A673 (cell line): ENCODE measurements around the gene ARL16. TPM values are rescaled to one million over a fixed set of nuclear protein-coding genes. Genes with fewer than 3 reads are reported as not detected.

Source experiments
- BruUV-seq: library from RNA; stranded (reverse); fragments of 400-500 nt; replicated peaks from 2 replicates; lab custom pipeline; 2021; lab: Mats Ljungman, UMichigan
- CTCF ChIA-PET: fragments of 300-600 bp; sonication (Branson Sonifier 250); formaldehyde crosslinking; loops from one replicate; lab custom pipeline; 2022; ENCODE audit warnings: antibody characterized with exemption; lab: Charles Lee
- POLR2A ChIA-PET: fragments of 300-600 bp; sonication (Branson Sonifier 250); formaldehyde crosslinking; loops from one replicate; lab custom pipeline; 2022; ENCODE audit warnings: antibody characterized with exemption; ENCODE audit not compliant: low non-redundant PET; lab: Charles Lee
- DNase-seq: peaks from one replicate; pipeline ENCODE4 v3.0.0-alpha.2; 2015; ENCODE audit warnings: low spot score
- H3K27ac ChIP-seq: fragments of 200-600 bp; sonication (generic); 2 replicates; pipeline ENCODE4 v1.5.1; 2016; ENCODE audit warnings: mixed run types, low read depth, mild to moderate bottlenecking, mixed read lengths, antibody characterized with exemption, low read length; ENCODE audit not compliant: poor library complexity, severe bottlenecking
- H3K27me3 ChIP-seq: fragments of 200-600 bp; sonication (generic); replicated peaks from 2 replicates; pipeline ENCODE4 v1.6.1; 2017; ENCODE audit warnings: mixed run types, low read depth, mild to moderate bottlenecking, mixed read lengths, antibody characterized with exemption, low read length; ENCODE audit not compliant: insufficient read depth, poor library complexity
- H3K36me3 ChIP-seq: fragments of 200-600 bp; sonication (generic); 2 replicates; pipeline ENCODE4 v1.6.1; 2016; ENCODE audit warnings: mixed run types, mild to moderate bottlenecking, mixed read lengths, antibody characterized with exemption, low read length; ENCODE audit not compliant: insufficient read depth, poor library complexity, severe bottlenecking
- H3K4me1 ChIP-seq: fragments of 200-600 bp; sonication (generic); 2 replicates; pipeline ENCODE4 v1.6.1; 2017; ENCODE audit warnings: mixed run types, mild to moderate bottlenecking, mixed read lengths, antibody characterized with exemption, low read length; ENCODE audit not compliant: insufficient read depth, poor library complexity, severe bottlenecking
- H3K4me3 ChIP-seq: fragments of 200-600 bp; sonication (generic); 2 replicates; pipeline ENCODE4 v1.5.1; 2016; ENCODE audit warnings: low read depth, mixed run types, mild to moderate bottlenecking, mixed read lengths, low read length; ENCODE audit not compliant: poor library complexity, severe bottlenecking
- H3K9me3 ChIP-seq: fragments of 200-600 bp; sonication (generic); 2 replicates; pipeline ENCODE4 v1.6.1; 2016; ENCODE audit warnings: mixed run types, low read depth, mild to moderate bottlenecking, mixed read lengths, antibody characterized with exemption, low read length; ENCODE audit not compliant: poor library complexity, severe bottlenecking
- CTCF ChIP-seq: fragments of 300-800, 200-600 bp; sonication (generic); conservative IDR thresholded peaks from 2 replicates; pipeline ENCODE4 v1.5.1; 2017; ENCODE audit warnings: low read depth, mild to moderate bottlenecking, antibody characterized with exemption, low read length, moderate library complexity, mixed read lengths
- EZH2 ChIP-seq: fragments of 200-600 bp; sonication (generic); IDR thresholded peaks from 2 replicates; pipeline ENCODE4 v1.6.1; 2017; ENCODE audit warnings: borderline replicate concordance, low read depth, mild to moderate bottlenecking, mixed read lengths, antibody characterized with exemption, low read length; ENCODE audit not compliant: poor library complexity, severe bottlenecking
- intact Hi-C: fragments of 100-400 bp; cut with micrococcal nuclease; formaldehyde crosslinking; loops from one replicate; pipeline ENCODE4 v1.10.0; 2022; ENCODE audit not compliant: unreplicated experiment
- total RNA-seq: library from RNA; stranded (reverse); gene quantifications from 2 replicates; pipeline ENCODE4 v1.2.3, GENCODE V29; 2021

ARL16 gene
- total RNA-seq, 1 experiment from 2014 or later: 62.8 TPM

- Histone ChIP-seq H3K27me3 (no peaks in the 10 kb centered on the region), H3K27ac (peak overlapping the region; percentile 90), H3K36me3 (peaks cover 36% of the 10 kb centered on the region), H3K4me3 (peak overlapping the region; percentile 93), H3K9me3 (no peaks in the 10 kb centered on the region), H3K4me1 (peaks cover 25% of the 10 kb centered on the region)
- TF ChIP-seq EZH2 (no peak), CTCF (no peak)
- POLR2A ChIA-PET: no interaction called here
- CTCF ChIA-PET: no interaction called here
- intact Hi-C loops: no loop called here
- peak; percentile 41 for DNase-seq
- BruUV-seq: TSS peak; percentile 71
Measured at GRCh38 chr17:81684442-81684911, 880 bp upstream of the ARL16 start.

GRCh38 chr17:81683208-81683583, 401 bp downstream of the ARL16 start:
- ChIA-PET CTCF (interaction anchor here (1.0 kb wide), 1 partner anchor 11 kb away, joined by 3 read pairs; no protein-coding TSS in a partner anchor), POLR2A (no interaction called here)
- intact Hi-C loops: no loop called here
- TF ChIP-seq EZH2: no peak
- TF ChIP-seq CTCF: no peak
- peak overlapping the region; percentile 90 for H3K27ac ChIP-seq
- no peaks in the 10 kb centered on the region for H3K9me3 ChIP-seq
- no TSS peak for BruUV-seq
- peak overlapping the region; percentile 93 for H3K4me3 ChIP-seq
- H3K36me3 ChIP-seq: peaks cover 26% of the 10 kb centered on the region
- H3K27me3 ChIP-seq: no peaks in the 10 kb centered on the region
- H3K4me1 ChIP-seq: peaks cover 25% of the 10 kb centered on the region
- DNase-seq: no peak

GRCh38 chr17:81682565-81683207, 911 bp downstream of the ARL16 start:
- H3K27ac ChIP-seq: peak overlapping the region; percentile 90
- ChIA-PET CTCF (no interaction called here), POLR2A (no interaction called here)
- no TSS peak for BruUV-seq
- H3K27me3 ChIP-seq: no peaks in the 10 kb centered on the region
- intact Hi-C loops: no loop called here
- TF ChIP-seq CTCF: no peak
- TF ChIP-seq EZH2: no peak
- peaks cover 21% of the 10 kb centered on the region for H3K36me3 ChIP-seq
- DNase-seq: peak; percentile 46
- H3K4me3 ChIP-seq: peak overlapping the region; percentile 93
- H3K9me3 ChIP-seq: no peaks in the 10 kb centered on the region
- peaks cover 25% of the 10 kb centered on the region for H3K4me1 ChIP-seq
